ENCODE data around the gene SLC17A5. TPM values are rescaled to one million over a fixed set of nuclear protein-coding genes. Genes with fewer than 3 reads are reported as not detected.
"Not testable (repeated sequence)": the region's sequence is repeated elsewhere in the genome, so short reads cannot be mapped to it uniquely, and the experiment has no call there.

SLC17A5 gene
- total RNA-seq, 1 experiment from 2014 or later: 30.3 TPM

- DNase-seq (ENCODE audit: low read depth): peak; percentile 99
- in situ Hi-C loops (cut with HindIII; ENCODE audit: low pct_unique_long_range_greater_than_20kb, low sequenced_read_pairs): no loop called here
These were observed 73.3 kb downstream of the SLC17A5 start for GRCh38 chr6:73580247-73581149.

- in situ Hi-C loops (cut with HindIII; ENCODE audit: low pct_unique_long_range_greater_than_20kb, low sequenced_read_pairs): no loop called here
- DNase-seq (ENCODE audit: low read depth): peak; percentile 91
These were observed 73.9 kb downstream of the SLC17A5 start for GRCh38 chr6:73579851-73580246.

GRCh38 chr6:73579389-73579788 is 74.4 kb downstream of the SLC17A5 start:
- in situ Hi-C loops (cut with HindIII; ENCODE audit: low pct_unique_long_range_greater_than_20kb, low sequenced_read_pairs): no loop called here

GRCh38 chr6:73577676-73578075 is 76.1 kb downstream of the SLC17A5 start:
- DNase-seq (ENCODE audit: low read depth): no peak
- in situ Hi-C loops (cut with HindIII; ENCODE audit: low pct_unique_long_range_greater_than_20kb, low sequenced_read_pairs): no loop called here

More at GRCh38 chr6:73579389-73579788, 74.4 kb downstream of the SLC17A5 start:
- no peak for DNase-seq (ENCODE audit: low read depth)

DNA sequence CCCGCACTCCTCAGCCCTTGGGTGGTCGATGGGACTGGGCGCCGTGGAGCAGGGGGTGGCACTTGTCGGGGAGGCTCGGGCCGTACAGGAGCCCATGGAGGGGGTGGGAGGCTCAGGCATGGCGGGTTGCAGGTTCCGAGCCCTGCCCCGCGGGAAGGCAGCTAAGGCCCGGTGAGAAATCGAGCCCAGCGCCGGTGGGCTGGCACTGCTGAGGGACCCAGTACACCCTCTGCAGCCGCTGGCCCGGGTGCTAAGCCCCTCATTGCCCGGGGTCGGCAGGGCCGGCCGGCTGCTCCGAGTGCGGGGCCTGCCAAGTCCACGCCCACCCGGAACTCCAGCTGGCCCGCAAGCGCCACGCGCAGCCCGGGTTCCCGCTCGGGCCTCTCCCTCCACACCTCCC is 81.3 kb downstream of the SLC17A5 start:
- DNase-seq (ENCODE audit: low read depth); in situ Hi-C loops (cut with HindIII; ENCODE audit: low pct_unique_long_range_greater_than_20kb, low sequenced_read_pairs): not testable (repeated sequence)

DNA sequence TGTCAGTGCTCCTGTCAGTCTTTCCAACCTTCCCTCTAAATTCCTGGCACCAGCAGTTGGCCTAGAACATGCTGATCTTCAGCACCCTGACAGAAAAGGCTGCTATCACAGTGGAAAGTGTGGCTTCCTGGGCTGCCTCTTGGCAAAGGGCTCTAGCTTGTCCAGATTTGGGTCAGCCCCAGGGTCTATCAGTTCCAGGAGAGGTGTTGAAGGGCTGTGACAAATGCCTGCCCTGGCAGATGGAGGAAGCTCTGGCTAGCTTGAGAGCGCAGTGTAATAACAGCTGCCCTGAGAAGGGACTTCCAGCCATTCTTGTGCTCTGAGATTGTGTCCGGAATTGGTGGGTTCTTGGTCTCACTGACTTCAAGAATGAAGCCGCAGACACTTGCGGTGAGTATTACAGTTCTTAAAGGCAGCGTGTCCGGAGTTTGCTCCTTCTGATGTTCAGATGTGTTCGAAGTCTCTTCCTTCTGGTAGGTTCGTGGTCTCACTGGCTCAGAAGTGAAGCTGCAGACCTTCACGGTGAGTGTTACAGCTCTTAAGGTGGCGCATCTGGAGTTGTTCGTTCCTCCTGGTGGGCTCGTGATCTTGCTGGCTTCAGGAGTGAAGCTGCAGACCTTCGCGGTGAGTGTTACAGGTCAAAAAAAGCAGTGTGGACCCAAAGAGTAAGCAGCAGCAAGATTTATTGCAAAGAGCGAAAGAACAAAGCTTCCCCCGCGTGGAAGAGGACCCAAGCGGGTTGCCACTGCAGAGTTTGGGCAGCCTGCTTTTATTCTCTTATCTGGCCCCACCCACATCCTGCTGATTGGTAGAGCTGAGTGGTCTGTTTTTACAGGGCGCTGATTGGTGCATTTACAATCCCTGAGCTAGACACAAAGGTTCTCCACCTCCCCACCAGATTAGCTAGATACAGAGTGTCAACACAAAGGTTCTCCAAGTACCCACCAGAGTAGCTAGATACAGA is 82.3 kb downstream of the SLC17A5 start:
- in situ Hi-C loops (cut with HindIII; ENCODE audit: low pct_unique_long_range_greater_than_20kb, low sequenced_read_pairs); DNase-seq (ENCODE audit: low read depth): not testable (repeated sequence)

DNA sequence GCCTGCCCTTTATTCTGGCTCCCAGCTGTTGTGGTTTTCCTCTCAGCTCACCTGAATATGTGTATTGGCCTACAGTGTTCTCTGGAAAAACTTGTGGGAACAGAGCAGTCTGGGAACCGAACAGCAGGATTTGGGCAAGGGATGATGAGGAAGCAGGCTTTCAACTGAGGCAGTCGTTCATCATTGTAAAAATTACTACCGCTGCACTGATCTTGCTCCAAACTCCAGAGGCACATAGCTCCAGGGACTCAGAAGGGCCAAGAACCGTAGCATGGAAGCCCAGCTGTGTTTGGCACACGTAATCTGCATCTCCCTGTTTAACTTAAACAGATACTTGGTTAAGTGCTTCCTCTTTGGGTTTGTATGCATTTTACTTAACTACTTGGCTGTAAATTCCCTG is 84.7 kb downstream of the SLC17A5 start:
- in situ Hi-C loops (cut with HindIII; ENCODE audit: low pct_unique_long_range_greater_than_20kb, low sequenced_read_pairs): no loop called here
- DNase-seq (ENCODE audit: low read depth): no peak

- in situ Hi-C loops (cut with HindIII; ENCODE audit: low pct_unique_long_range_greater_than_20kb, low sequenced_read_pairs): no loop called here
- peak; percentile 75 for DNase-seq (ENCODE audit: low read depth)
These were observed 86.7 kb downstream of the SLC17A5 start for GRCh38 chr6:73566954-73567591.

GRCh38 chr6:73566486-73566871 is 87.3 kb downstream of the SLC17A5 start:
- DNase-seq (ENCODE audit: low read depth); in situ Hi-C loops (cut with HindIII; ENCODE audit: low pct_unique_long_range_greater_than_20kb, low sequenced_read_pairs): not testable (repeated sequence)

DNA sequence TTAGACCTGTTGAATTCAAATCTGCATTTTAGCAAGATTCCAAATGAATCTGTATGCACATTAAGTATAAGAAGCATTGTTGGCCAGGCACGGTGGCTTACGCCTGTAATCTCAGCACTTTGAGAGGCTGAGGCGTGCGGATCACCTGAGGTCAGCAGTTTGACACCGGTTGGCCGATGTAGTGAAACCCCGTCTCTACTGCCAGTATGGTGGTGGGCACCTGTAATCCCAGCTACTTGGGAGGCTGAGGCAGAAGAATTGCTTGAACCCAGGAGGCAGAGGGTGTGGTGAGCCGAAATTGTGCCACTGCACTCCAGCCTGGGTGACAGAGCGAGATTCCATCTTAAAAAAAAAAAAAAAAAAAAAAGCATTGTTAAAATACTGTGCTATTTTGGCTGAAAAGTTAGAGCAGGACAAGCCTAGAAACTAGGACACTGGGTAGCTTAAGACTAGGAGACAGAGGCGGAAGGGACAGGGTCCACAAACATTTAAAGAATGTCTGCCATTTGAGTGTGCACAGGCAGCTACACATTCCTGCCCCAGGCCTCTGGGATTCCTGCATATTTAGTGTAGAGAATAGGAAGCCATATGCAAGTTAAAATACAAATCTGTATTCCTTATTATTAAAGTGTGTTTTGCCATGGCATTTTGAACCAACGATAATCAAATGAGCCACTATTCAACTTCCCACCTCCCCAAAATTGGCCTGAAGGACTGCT is 87.9 kb downstream of the SLC17A5 start:
- no peak for DNase-seq (ENCODE audit: low read depth)
- in situ Hi-C loops (cut with HindIII; ENCODE audit: low pct_unique_long_range_greater_than_20kb, low sequenced_read_pairs): no loop called here

DNA sequence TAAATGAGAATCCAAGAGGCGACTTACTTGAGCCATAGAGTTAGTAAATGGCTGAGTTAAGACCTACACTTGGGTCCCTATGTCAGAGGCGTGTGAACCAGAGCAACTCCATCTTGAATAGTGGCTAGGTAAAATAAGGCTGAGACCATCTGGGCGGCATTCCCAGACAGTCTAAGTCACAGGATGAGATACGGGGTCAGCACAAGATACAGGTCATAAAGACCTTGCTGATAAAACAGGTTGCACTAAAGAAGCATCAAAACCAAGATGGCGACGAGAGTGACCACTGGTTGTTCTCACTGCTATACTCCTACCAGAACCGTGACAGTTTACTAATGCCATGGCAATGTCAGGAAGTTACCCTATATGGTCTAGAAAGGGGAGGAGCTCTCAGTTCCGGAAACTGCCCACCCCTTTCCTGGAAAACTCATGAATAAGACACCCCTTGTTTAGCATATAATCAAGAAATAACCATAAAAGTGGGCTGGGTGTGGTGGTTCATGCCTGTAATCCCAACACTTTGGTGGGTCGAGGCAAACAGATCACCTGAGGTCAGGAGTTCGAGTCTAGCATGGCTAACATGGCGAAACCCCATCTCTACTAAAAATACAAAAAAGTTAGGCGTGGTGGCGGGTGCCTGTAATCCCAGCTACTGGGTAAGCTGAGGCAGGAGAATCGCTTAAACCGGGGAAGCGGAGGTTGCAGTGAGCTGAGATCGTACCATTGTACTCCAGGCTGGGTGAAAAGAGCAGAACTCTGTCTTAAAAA is 89.0 kb downstream of the SLC17A5 start:
- DNase-seq (ENCODE audit: low read depth): no peak
- in situ Hi-C loops (cut with HindIII; ENCODE audit: low pct_unique_long_range_greater_than_20kb, low sequenced_read_pairs): no loop called here

DNA sequence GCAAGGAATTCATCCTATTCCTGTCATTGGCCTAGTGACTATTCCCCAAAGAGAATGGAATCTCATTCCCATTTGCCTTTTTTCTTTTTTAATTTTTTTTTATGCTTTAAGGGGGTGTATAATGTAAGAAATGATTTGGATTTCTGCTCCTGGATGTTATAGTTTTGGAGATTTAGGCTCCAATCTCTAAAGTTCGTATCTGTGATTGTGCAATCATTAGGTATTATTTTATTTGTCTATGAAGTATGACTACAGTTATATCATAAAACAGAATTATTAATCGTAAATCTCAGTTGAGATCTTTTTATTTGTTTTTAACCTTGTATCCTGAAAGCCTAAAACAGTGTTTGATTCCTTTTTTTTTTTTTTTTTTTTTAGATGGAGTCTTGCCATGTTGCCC is 91.2 kb downstream of the SLC17A5 start:
- no peak for DNase-seq (ENCODE audit: low read depth)
- in situ Hi-C loops (cut with HindIII; ENCODE audit: low pct_unique_long_range_greater_than_20kb, low sequenced_read_pairs): no loop called here

DNA sequence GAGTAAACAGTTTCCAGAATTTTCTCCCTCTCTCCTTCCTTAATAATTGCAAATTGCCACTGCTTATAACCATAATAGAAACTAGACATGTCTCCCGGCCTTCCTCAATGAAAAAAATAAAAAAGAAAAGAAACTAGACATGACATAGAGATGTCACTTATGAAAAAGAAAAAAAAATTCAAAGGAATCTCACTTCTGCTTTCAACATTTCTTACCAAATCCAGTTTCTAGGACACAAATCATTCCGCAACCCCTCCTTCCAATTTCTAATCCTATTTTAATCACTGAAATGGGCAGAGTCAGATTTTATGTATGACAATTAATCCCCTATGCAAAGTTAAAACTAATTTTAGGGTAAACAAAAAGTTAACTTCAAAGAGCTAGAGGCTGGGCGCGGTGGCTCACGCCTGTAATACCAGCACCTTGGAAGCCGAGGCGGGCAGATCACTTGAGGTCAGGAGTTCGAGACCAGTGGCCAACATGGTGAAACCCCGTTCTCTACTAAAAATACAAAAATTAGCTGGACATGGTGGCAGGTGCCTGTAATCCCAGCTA is 92.9 kb downstream of the SLC17A5 start:
- no peak for DNase-seq (ENCODE audit: low read depth)
- in situ Hi-C loops (cut with HindIII; ENCODE audit: low pct_unique_long_range_greater_than_20kb, low sequenced_read_pairs): no loop called here

GRCh38 chr6:73560182-73560732 is 93.5 kb downstream of the SLC17A5 start:
- DNase-seq (ENCODE audit: low read depth): no peak
- in situ Hi-C loops (cut with HindIII; ENCODE audit: low pct_unique_long_range_greater_than_20kb, low sequenced_read_pairs): no loop called here

GRCh38 chr6:73559399-73559794 is 94.4 kb downstream of the SLC17A5 start:
- in situ Hi-C loops (cut with HindIII; ENCODE audit: low pct_unique_long_range_greater_than_20kb, low sequenced_read_pairs); DNase-seq (ENCODE audit: low read depth): not testable (repeated sequence)

DNA sequence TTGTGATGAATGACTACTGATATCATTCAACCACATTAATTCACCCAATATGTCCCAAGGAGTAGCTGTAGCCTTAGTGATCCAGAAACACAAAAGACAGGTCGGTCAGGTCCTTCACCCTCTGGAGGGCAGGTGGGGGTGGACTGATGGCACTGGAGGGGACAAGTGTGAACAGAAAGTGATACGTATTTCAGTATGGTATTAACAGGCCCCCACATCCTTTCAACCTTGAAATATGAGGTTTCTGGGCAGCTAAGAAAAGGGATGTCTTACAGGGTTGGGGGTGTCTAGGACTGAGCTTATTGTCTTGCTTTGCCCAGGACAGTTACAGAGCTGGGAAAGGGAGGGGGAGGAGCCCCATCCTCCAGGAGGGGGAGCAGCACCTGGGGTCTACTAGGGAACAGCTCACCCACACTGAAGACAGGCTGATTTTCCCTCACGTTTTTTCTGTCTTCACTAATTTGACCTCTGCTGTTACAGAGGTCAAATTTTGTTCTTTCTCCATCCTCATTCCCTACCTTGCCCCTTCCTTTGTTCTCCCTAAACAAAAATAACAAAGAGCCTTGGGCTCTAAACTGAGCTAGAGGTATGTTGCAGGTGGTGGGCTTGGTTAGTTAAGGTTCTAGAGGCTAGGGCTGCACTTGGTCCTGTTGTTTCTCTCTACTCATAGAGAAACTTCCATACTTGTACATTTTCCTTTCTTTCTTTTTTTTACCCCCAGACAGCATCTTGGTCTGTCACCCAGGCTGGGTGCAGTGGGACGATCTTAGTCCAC is 95.0 kb downstream of the SLC17A5 start:
- no peak for DNase-seq (ENCODE audit: low read depth)
- in situ Hi-C loops (cut with HindIII; ENCODE audit: low pct_unique_long_range_greater_than_20kb, low sequenced_read_pairs): no loop called here
